GM23338 (cell line): Measurements from ENCODE around the gene VRTN.

Source experiments
- JUNB ChIP-seq: IDR thresholded peaks from one replicate; pipeline ENCODE4 v1.6.1; 2016; ENCODE audit warnings: antibody characterized with exemption; ENCODE audit not compliant: unreplicated experiment
- NANOG ChIP-seq: IDR thresholded peaks from 2 replicates; pipeline ENCODE4 v1.6.1; 2016; ENCODE audit warnings: antibody characterized with exemption, borderline replicate concordance
- TF ChIP-seq, protein P1 (sequence below), 2 experiments: fragments of 200-600 bp in 1 of 2; sonication (generic) in 1 of 2; conservative IDR thresholded peaks; 2 replicates each; pipeline versions ENCODE4 v1.5.1 to v1.6.1; 2016 to 2017; ENCODE audit warnings: antibody characterized with exemption in 2 of 2, low read depth in 2 of 2, mild to moderate bottlenecking in 2 of 2, moderate library complexity in 1 of 2

GRCh38 chr14:74302634-74303569 is 45.4 kb upstream of the VRTN start, which contains the start of gene ABCD4:
- TF ChIP-seq JUNB (no peak), NANOG (no peak)
- TF ChIP-seq, protein P1, sequence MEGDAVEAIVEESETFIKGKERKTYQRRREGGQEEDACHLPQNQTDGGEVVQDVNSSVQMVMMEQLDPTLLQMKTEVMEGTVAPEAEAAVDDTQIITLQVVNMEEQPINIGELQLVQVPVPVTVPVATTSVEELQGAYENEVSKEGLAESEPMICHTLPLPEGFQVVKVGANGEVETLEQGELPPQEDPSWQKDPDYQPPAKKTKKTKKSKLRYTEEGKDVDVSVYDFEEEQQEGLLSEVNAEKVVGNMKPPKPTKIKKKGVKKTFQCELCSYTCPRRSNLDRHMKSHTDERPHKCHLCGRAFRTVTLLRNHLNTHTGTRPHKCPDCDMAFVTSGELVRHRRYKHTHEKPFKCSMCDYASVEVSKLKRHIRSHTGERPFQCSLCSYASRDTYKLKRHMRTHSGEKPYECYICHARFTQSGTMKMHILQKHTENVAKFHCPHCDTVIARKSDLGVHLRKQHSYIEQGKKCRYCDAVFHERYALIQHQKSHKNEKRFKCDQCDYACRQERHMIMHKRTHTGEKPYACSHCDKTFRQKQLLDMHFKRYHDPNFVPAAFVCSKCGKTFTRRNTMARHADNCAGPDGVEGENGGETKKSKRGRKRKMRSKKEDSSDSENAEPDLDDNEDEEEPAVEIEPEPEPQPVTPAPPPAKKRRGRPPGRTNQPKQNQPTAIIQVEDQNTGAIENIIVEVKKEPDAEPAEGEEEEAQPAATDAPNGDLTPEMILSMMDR (conservative IDR thresholded peaks at IDR 0.05; ENCODE audit: low read depth in 2 of 2) = peak; percentile 73 to 74
